GM23248 (cell line): ENCODE results near the gene EOLA1. TPM values are rescaled to one million over a fixed set of nuclear protein-coding genes. Genes with fewer than 3 reads are reported as not detected.
"Not testable (repeated sequence)": the region's sequence is repeated elsewhere in the genome, so short reads cannot be mapped to it uniquely, and the experiment has no call there.

ENCODE experiments used
- DNase-seq: peaks from one replicate; pipeline ENCODE4 v3.0.0-alpha.2; 2015
- H2AFZ ChIP-seq: fragments of 200-600 bp; sonication (generic); 2 replicates; pipeline ENCODE4 v1.6.1; 2016; ENCODE audit warnings: antibody characterized with exemption
- H3F3A ChIP-seq: fragments of 200-600 bp; sonication (generic); 2 replicates; pipeline ENCODE4 v1.6.1; 2016; ENCODE audit warnings: mild to moderate bottlenecking, antibody characterized with exemption, mixed run types; ENCODE audit not compliant: insufficient read depth
- H3K27ac ChIP-seq: fragments of 200-600 bp; sonication (generic); 2 replicates; pipeline ENCODE4 v1.5.1; 2016; ENCODE audit warnings: mild to moderate bottlenecking
- H3K27me3 ChIP-seq: fragments of 200-600 bp; sonication (generic); replicated peaks from 2 replicates; pipeline ENCODE4 v1.6.1; 2016; ENCODE audit warnings: mild to moderate bottlenecking; ENCODE audit not compliant: insufficient read depth
- H3K36me3 ChIP-seq: fragments of 200-600 bp; sonication (generic); 2 replicates; pipeline ENCODE4 v1.6.1; 2016; ENCODE audit warnings: low read depth, mild to moderate bottlenecking
- H3K4me1 ChIP-seq: fragments of 200-600 bp; sonication (generic); 2 replicates; pipeline ENCODE4 v1.6.1; 2016; ENCODE audit warnings: mild to moderate bottlenecking; ENCODE audit not compliant: insufficient read depth
- H3K4me2 ChIP-seq: fragments of 200-600 bp; sonication (generic); one replicate; pipeline ENCODE4 v1.6.1; 2016; ENCODE audit warnings: mild to moderate bottlenecking; ENCODE audit not compliant: unreplicated experiment
- H3K4me3 ChIP-seq: fragments of 200-600 bp; sonication (generic); 2 replicates; pipeline ENCODE4 v1.5.1; 2016; ENCODE audit warnings: mild to moderate bottlenecking
- H3K79me2 ChIP-seq: fragments of 200-600 bp; sonication (generic); 2 replicates; pipeline ENCODE4 v1.6.1; 2016; ENCODE audit warnings: mild to moderate bottlenecking; ENCODE audit not compliant: insufficient read depth
- H3K9ac ChIP-seq: fragments of 200-600 bp; sonication (generic); 2 replicates; pipeline ENCODE4 v1.6.1; 2016; ENCODE audit warnings: mild to moderate bottlenecking
- H3K9me2 ChIP-seq: fragments of 200-600 bp; sonication (generic); 2 replicates; pipeline ENCODE4 v1.6.1; 2016; ENCODE audit warnings: mixed run types, mild to moderate bottlenecking, moderate library complexity; ENCODE audit not compliant: insufficient read depth
- H3K9me3 ChIP-seq: fragments of 200-600 bp; sonication (generic); one replicate; pipeline ENCODE4 v1.6.1; 2017; ENCODE audit warnings: low read depth
- H4K20me1 ChIP-seq: fragments of 200-600 bp; sonication (generic); 2 replicates; pipeline ENCODE4 v1.6.0; 2016; ENCODE audit not compliant: insufficient read depth
- WGBS, 2 experiments: methylation state at CpG; one replicate each; pipeline ENCODE4 v1.1.6; 2015 to 2017; ENCODE audit warnings: low lambda C conversion rate in 2 of 2, low coverage in 1 of 2; ENCODE audit errors: missing lambda C conversion rate in 2 of 2; 5-methylcytosine and 5-hydroxymethylcytosine counted together
- in situ Hi-C: fragments of 300-500 bp; cut with MboI; formaldehyde crosslinking; loops from 2 replicates; pipeline ENCODE4 v1.15.0; 2020
- polyA plus RNA-seq: library from polyadenylated mRNA; unstranded; fragments of >200 nt; fragmentation: Nextera tagmentation; extraction: Ambion mirVana; gene quantifications from 2 replicates; pipeline ENCODE4 v1.2.1, GENCODE V29; 2016
- total RNA-seq: library from RNA; depleted of rRNA; stranded (reverse); fragments of >200 nt; shearing (Covaris generic); gene quantifications from 2 replicates; pipeline ENCODE4 v1.2.3, GENCODE V29; 2014

Gene EOLA1
- total and polyA plus RNA-seq, 2 experiments from 2014 or later = 10.4 to 12.0 TPM

DNA sequence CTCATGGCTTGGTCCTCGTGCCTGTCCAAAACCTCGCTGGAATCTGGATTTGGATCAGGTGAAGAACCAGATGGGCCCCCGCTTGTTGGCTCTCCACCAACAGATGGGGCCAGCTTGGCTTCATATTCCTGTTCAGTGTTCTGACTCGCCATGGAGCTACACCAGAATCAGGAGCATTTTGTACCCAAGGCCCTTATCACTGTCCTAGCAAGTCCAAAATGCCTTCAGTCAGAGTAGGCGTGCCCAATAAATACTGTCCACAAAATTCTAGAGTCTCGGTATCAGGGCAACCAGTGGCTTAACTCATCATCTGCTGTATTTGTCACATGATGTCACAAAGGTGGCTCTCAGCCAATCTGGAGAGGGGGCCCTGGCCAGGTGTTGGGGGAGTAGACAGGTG is 8.9 kb downstream of the EOLA1 start, which contains the start of gene HSFX3:
TSS of gene HSFX3 (minus strand) at position 224 of the 400 bp plus-strand sequence. CDS start at position 152, 72 bp downstream.
- H3K4me3 ChIP-seq, H3K4me2 ChIP-seq, H3F3A ChIP-seq, H3K27me3 ChIP-seq, H4K20me1 ChIP-seq, H3K9me3 ChIP-seq, in situ Hi-C loops, H3K9me2 ChIP-seq, H3K27ac ChIP-seq, H3K79me2 ChIP-seq, H3K4me1 ChIP-seq, H3K36me3 ChIP-seq, DNase-seq, H3K9ac ChIP-seq, H2AFZ ChIP-seq: not testable (repeated sequence)
- WGBS, 2 experiments = no CpG with 5 or more reads among the region's 6 CpGs

DNA sequence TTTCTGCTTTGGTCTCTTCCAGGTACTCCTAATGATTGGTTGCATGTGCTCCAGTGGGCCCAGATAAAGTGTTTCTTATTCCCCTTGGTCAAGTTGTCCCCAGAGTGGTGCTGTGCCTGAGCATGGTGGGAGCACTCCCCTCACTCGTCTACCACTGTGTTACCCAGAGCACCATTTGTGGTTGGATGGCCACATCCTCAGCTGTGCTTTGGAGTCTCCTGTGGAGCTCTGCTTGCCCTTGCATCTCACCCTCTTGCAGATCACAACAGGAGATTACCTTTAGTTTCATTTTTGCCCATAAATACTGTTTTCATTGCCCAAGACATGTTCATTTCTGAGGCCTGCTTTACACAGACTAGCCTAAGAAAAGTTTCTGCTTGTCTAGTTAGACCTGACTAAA is 9.6 kb downstream of the EOLA1 start:
- H3K9me2 ChIP-seq, H3K4me1 ChIP-seq, H4K20me1 ChIP-seq, in situ Hi-C loops, DNase-seq, H3K27me3 ChIP-seq, H3K27ac ChIP-seq, H3K9ac ChIP-seq, H3K9me3 ChIP-seq, H3K79me2 ChIP-seq, H3K36me3 ChIP-seq, H3F3A ChIP-seq, H3K4me3 ChIP-seq, H2AFZ ChIP-seq, H3K4me2 ChIP-seq: not testable (repeated sequence)
- WGBS, 2 experiments = 25% methylated on average over 1 of the region's 1 CpG; no CpG with 5 or more reads in 1 of the 2 experiments

DNA sequence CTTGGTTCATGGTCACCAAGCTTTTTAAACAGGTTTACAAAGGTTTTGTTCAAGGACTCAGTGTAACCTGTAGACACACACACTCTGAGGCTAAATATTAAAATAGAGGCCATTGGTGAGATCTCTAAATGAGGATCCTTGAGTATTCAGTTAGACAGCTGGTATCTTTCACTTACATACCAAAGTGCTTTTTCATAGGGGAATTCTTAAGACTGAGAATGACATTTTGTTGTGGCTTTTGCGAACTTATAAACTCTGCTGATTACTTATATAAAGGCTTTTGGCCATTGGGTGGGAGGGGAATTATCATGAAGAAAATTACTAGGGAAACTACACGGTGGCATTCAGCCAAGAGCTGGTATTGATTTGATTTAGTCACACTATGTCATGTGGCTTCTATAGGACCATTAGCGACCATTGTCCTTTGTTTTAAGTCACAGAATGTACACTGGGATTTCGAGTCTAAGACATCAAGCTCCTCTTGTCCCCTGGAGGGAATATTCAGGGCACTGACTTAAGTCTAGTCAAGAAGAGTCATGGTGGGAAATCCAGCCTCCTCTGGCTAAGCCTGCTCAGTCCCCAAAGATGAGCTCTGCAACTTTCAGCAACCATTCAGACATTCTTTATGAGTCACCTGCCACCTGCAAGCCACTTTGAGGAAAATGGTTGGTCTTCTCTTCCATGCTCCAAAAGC is 10.6 kb downstream of the EOLA1 start:
- H4K20me1 ChIP-seq, H3K4me2 ChIP-seq, H3K9me2 ChIP-seq, H3K4me3 ChIP-seq, H3K27me3 ChIP-seq, H2AFZ ChIP-seq, in situ Hi-C loops, H3K79me2 ChIP-seq, H3K36me3 ChIP-seq, DNase-seq, H3K9ac ChIP-seq, H3K27ac ChIP-seq, H3K9me3 ChIP-seq, H3F3A ChIP-seq, H3K4me1 ChIP-seq: not testable (repeated sequence)
- WGBS, 2 experiments = no CpG with 5 or more reads among the region's 4 CpGs

GRCh38 chrX:149551939-149552248 is 11.1 kb downstream of the EOLA1 start:
- H4K20me1 ChIP-seq, H2AFZ ChIP-seq, H3K4me3 ChIP-seq, H3K27ac ChIP-seq, H3K79me2 ChIP-seq, in situ Hi-C loops, H3K4me1 ChIP-seq, H3F3A ChIP-seq, H3K27me3 ChIP-seq, H3K9me2 ChIP-seq, DNase-seq, H3K36me3 ChIP-seq, H3K4me2 ChIP-seq, H3K9me3 ChIP-seq, H3K9ac ChIP-seq: not testable (repeated sequence)
- WGBS, 2 experiments = no CpG with 5 or more reads among the region's 6 CpGs

GRCh38 chrX:149555251-149555650 is 14.4 kb downstream of the EOLA1 start:
- H4K20me1 ChIP-seq, H3K36me3 ChIP-seq, H3F3A ChIP-seq, H3K9me2 ChIP-seq, H3K79me2 ChIP-seq, H3K4me2 ChIP-seq, H3K9me3 ChIP-seq, DNase-seq, H2AFZ ChIP-seq, in situ Hi-C loops, H3K4me3 ChIP-seq, H3K9ac ChIP-seq, H3K4me1 ChIP-seq, H3K27me3 ChIP-seq, H3K27ac ChIP-seq: not testable (repeated sequence)
- no CpG with 5 or more reads among the region's 4 CpGs for WGBS, 2 experiments
